ENCODE measurements around the gene SLCO6A1. TPM values are rescaled to one million over a fixed set of nuclear protein-coding genes. Genes with fewer than 3 reads are reported as not detected.

Gene SLCO6A1
- total RNA-seq, 1 donor from 2014 or later = not detected

DNA sequence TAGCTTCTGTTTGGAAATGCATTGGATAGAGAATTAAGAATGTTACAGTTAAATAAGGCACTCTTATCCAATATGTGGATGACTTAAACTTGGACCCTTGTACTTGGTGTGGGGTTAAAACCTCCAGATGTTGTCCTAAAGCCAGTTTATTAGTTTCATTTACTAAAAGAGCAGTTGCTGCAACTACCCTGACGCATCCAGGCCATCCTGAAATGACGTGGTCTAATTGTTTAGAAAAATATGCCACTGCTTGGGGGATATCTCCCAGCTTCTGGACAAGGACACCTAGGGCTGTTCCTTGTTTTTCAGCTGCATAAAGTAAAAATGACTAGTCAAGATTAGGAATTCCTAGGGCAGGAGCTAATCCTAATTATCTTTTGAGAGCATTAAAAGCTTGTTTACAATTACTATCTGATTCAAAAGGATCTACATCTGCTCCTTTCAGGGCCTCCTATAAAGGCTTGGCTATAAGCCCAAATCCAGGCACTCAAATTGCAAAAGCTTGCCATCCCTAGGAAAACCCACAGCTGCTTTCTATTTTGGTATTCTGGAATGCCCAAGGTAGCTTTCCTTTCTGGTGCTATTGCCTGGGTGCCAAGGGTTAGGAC is 157.0 kb downstream of the SLCO6A1 start:
- Histone ChIP-seq H3K27ac (replicated peaks) (no peak overlapping the region), H3K36me3 (no peaks in the 10 kb centered on the region), H3K27me3 (ENCODE audit: low read depth) (no peaks in the 10 kb centered on the region), H3K9me3 (replicated peaks) (peaks cover 8% of the 10 kb centered on the region), H3K4me3 (no peak overlapping the region), H3K4me1 (no peaks in the 10 kb centered on the region)
- no peak for DNase-seq
- intact Hi-C loops (cut with micrococcal nuclease) = no loop called here
- no peak for TF ChIP-seq CTCF (IDR thresholded peaks at IDR 0.05; ENCODE audit: borderline replicate concordance)

DNA sequence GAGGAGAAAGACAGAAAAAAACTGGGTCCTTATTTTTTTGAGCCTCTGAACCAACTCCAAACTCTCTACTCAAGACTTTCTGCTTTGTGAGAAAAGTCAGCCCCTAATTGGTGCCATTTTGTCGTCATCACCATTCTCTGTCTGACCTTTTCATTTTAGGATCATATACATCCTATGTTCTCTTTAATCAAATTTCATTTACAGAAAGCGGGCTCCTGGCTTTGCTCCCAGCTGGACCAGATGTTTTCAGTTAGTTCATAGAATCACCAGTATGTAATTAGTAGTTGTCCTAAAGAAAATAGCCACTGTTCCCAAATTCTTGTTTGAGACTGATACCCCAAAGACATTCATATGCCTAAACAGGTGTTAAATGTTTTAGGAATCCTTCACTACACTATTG is 174.1 kb downstream of the SLCO6A1 start:
- no peaks in the 10 kb centered on the region for H3K27me3 ChIP-seq (ENCODE audit: low read depth)

More for the DNA sequence above, 174.1 kb downstream of the SLCO6A1 start:
- no peaks in the 10 kb centered on the region for H3K4me1 ChIP-seq
- no peak overlapping the region for H3K27ac ChIP-seq (replicated peaks)
- intact Hi-C loops (cut with micrococcal nuclease) = no loop called here
- no peak for DNase-seq
- H3K36me3 ChIP-seq = no peaks in the 10 kb centered on the region
- TF ChIP-seq CTCF (IDR thresholded peaks at IDR 0.05; ENCODE audit: borderline replicate concordance) = no peak
- no peak overlapping the region for H3K4me3 ChIP-seq
- no peaks in the 10 kb centered on the region for H3K9me3 ChIP-seq (replicated peaks)

Other genes with a start within 250 kb of the SLCO6A1 start
- 0.22 TPM for gene SLCO4C1, start 202.7 kb downstream of the SLCO6A1 start, total RNA-seq